NCI-H2227 treated with DMSO at 0.1 percent for 48 hours (cell line): ENCODE measurements around the gene NECTIN4.
A peak's percentile ranks its signal among the peaks of the same experiment; 100 is the strongest.

ENCODE experiments used
- DNase-seq: peaks from one replicate; lab custom pipeline; 2025; lab: John Stamatoyannopoulos, UW

Gene NECTIN4

DNA sequence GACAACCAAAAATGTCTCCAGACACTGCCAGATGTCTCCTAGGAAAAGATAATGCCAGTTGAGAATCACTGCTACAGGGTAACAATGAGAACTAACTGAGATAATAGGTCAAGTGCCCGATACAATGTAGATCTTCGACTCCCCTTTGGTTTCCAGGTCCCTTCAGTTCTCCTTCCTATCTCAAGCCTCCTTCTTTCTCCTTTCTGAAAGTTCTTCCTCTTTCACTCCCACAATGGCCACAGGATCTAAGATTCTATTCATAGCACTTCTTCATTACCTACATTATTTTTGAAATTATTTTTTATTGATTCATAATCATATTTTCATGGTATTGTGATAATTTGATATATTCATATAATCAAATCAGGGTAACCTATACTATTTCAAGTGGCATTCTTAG lies 22.2 kb upstream of the NECTIN4 start:
- DNase-seq = no peak

DNA sequence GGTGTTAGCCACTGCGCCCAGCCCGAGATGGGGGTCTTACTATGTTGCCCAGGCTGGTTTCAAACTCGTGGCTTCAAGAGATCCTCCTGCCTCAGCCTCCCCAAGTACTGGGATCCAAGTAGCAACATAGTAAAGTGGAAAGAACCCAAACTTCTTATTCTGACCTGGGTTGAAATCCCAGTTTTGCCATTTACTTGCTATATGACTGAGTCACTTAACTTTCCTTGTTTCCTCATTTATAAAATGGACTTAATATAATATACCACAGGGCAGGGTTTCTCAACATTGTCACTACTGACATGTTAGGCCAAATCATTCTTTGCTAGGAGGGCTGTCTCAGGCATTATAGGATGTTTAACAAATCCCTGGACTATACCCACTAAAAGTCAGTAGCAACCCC lies 21.8 kb upstream of the NECTIN4 start:
- DNase-seq = no peak

DNA sequence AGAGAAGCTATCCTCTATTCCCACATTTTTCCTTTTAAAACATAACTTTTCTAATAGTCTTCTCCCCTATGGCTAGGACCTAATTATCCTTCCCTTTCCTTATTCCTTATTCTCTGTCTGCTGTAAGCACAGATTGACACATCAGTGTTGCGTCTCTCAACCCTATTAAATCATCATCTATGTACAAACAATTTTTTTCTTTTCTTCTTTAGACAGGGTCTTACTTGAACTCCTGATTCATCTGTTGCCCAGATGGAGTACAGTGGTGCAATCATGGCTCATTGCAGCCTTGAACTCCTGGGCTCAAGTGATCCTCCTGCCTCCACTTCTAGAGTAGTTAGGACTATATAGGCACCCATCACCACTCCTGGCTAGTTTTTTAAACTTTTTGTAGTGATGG lies 17.1 kb upstream of the NECTIN4 start:
- no peak for DNase-seq

DNA sequence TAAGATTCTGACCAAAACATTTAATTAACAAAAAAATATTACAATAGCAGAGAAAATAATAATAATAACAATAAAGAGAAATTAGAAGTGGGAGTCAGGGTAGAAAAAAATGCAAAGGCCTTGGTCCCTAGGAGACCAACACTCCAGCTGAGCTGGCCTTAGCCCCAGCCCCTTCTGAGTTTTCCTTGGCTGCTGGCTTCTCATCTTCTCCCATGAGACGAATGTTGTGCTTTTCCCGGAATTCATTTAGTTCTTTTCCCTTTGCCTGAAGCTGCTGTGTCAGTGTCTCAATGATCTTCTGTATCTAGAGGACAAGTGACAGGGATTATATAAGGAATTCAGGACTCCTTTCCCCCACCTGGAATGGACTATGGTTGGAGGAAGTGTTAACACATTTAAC lies 11.2 kb upstream of the NECTIN4 start:
- DNase-seq = no peak

DNA sequence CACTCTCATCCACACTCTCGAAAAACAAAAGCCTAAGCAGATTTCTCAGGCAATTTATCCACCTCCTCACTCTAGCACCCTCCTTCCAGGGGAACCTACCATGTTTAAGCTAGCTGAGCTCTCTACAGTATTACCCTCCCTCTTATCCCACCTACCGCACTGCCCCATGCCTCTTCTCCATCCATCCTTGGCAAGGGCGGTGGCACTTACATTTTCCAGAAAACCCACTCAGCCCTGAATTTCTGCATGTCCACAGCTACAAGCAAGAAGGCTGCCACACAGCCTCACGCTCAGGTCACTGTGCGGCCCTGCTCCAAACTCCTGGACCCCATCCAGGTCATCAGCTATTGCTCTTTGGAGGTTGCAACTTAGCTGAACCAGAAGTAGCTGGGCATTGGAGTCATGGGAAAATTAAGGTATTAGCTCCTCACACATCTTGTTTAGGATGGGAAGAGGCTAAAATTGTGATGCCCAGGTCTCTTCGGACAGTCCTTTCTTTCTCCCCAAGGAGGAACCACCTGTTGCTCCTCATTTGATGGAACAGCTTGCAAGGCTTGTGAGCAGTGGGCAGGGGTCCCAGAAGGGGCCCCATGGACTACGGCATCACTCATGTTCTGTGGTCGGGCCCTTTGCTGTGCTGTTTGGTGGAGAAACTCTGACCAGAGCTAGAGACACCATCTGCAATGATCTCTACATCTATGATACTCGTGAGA lies 9.9 kb upstream of the NECTIN4 start:
- DNase-seq = no peak

DNA sequence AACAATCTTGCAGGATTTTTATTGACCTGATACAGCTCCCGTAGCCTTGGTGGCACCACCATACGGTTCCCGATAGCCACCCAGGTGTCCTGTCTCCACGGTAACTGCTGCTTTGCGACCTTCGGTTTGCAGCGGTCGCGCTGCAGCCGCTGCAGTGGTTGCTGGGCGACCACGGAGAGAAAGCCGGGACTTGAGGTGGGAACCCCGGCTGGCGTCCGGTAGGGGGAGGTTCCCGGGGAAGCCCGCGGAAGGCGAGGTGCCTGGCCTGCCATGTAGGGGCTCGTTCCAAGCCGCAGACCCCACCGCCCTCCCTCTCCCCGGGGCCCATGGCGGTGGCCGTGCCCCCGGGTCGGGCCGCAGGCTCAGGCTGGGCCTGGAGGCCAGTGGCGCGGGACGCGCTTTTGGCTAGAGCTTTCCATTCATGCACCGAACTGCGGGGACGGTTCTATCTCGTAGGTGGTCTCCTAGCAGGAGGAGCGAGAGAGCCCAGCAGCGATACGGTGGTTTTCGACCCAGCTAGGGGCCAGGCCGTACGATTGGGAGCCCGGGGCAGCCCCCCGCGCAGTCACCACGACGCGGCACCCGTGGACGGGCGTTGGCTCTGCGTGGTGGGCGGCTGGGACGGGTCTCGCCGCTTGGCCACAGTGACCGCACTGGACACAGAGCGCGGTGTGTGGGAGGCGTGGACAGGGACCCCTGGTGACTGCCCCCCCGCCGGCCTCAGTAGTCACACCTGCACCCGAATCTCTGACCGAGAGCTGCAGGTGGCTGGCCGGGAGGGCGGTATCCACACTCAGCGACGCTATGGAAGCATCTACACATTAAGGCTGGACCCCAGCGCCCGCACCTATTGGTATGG lies 9.1 kb upstream of the NECTIN4 start, which contains the start of gene KLHDC9:
Gene KLHDC9 (plus strand): TSS at position 152 of the 859 bp plus-strand sequence. CDS start 175 bp downstream, at position 327.
- peak; percentile 75 for DNase-seq

DNA sequence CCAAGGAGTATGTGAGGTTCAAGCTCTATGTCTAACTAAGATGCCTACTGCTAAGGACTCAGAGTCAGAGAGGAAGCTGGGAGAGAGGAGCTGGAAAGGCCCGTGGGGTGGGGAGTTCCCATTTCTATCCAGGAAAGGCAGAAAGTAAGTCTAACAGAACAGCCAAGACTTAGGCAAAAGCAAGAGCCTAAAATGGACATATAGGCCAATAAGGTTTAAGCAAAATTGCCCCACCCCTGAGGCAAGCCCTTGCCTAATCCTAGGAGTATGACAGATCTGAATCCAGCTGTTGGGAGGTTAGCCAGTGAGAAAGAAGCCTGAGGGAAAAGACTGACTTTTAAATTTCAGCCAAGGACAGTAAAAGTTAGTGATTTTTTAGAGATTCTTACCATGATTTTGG lies 7.2 kb upstream of the NECTIN4 start:
- DNase-seq = no peak

DNA sequence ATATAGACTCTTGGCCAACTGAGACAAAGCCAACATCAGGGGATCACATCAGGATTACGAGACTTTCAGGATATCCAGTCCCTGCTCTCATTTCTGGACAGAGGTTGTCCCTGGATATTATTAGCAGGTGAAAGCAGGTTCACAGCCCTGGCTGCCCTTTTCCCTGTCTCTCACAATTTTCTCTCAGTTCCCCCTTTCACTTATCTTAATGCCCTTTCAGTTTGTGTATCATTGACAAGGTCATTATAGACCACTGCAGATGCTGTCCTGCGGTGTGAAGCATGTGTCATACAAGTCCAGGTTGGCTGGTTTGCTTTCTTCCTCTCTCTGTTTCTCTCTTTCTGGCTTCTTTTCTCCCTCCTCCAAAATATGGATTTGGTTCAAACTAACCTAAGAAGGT lies 6.7 kb upstream of the NECTIN4 start:
- no peak for DNase-seq

DNA sequence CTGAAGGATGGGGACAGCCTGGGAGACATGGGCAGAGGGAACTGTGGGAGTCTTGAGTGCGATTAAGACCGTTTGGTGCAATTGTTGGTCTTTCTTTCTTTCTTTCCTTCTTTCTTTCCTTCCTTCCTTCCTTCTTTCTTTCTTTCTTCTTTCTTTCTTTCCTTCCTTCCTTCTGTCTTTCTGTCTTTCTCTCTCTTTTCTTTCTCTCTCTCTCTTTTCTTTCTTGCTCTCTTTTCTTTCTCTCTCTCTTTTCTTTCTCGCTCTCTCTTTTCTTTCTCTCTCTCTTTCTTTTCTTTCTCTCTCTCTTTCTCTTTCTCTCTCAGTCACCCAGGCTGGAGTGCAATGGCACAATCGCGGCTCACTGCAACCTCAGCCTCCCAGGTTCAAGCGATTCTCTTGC lies 5.9 kb upstream of the NECTIN4 start:
- no peak for DNase-seq

DNA sequence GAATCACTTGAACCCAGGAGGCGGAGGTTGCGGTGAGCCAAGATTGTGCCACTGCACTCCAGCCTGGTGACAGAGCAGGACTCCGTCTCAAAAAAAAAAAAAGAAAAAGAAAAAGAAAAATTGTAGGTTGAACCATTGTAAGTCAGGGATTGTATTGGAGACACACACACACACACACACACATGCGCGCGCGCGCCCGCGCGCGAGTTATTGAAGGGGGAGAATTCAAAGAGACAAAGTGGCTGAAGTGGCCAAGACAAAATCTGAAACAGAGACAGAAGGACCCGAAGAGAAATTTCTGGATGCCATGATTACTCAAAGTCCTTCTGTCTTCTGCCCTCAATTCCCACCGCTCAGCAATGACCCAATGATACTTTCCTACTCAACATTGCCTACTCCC lies 5.1 kb upstream of the NECTIN4 start:
- no peak for DNase-seq

DNA sequence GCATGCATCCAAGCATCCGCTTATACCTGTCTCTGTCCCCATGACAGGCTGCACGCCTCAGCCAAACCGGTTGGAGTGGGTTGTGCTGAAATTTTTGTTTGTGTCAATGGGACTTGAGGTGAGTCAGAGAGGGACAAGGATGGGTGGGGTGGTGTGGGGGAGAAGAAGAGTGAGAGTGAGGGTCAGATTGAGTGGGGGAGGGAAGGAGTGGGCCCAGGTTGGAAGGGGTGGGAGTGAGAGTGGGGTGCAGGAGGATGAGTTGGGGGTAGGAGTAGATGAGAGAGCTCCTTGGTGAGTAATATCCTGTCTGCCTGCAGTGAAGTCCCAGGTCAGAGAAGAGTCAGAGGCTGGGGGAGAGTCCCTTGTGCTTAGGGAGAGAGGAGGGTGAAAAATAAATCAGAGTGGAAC lies 3.3 kb upstream of the NECTIN4 start:
- no peak for DNase-seq

DNA sequence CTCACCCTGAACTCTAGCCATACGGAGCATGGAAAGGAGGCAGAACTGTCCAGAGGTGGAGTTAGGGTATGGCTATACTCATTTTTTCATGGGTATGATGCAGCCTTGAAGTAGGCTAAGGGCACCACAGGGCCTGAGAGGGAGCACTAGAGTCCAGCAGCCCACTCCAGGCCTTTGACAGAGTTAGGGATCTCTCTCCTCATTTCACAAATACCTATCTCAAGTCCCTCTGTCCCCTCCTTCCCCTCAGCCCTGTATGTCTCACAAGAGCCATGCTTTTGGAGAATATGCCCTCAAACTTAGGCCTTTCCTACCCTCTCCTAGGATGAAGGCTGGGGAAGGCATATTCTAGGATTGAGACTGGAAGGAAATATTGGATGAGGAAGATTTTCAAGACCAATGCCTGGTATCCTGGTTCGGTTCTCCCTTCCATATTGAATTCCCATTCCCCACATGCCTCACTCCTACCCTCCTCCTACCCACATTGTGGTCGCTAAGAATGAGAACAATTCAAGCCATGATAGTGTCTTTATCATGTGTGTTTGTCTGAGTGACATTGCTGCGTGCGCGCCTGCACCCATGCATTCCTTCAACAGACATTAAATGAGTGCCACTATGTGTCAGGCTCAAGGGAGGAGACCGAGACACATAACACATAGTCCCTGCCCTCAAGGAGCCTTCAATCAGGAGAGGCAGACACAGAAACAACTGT lies 2.6 kb upstream of the NECTIN4 start:
- DNase-seq = no peak

DNA sequence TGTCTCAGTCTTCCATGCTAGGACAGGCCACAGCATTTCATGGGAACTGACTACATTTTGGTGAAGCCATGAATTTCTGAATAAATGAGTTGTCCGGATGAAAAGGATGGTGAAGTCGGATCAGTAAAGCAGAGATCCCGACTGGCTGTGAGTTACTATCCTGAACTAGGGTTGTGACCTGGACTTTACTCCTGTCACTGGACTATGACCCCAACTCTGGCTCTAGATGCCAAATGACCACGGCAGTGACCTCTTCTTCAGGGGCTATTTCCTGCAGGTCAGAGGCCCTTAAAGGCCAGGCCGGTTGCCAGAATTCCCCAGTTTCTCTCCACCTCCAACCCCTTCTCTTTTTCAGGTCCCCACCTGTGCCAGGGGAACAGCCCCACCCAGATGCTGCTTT lies 1.7 kb upstream of the NECTIN4 start:
- DNase-seq = no peak

DNA sequence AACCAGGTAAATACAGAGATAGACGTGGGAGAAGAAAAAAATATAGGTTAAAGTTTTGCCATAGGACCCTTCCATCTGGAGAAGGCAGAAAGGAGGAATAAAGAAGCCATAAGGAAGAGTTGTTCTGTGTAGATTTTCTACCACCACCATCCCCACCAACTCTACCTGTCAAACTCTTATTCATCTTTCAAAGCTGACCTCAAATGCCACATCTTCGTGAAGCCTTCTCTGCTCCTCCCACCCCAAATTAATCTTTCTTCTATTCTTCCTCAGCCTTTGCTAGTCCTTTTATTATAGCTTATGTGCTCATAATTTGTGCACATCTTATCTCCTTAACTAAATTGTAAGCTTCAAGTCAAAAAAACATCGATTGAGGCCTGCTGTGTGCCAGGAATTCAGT lies 1.3 kb upstream of the NECTIN4 start:
- peak; percentile 10 for DNase-seq

DNA sequence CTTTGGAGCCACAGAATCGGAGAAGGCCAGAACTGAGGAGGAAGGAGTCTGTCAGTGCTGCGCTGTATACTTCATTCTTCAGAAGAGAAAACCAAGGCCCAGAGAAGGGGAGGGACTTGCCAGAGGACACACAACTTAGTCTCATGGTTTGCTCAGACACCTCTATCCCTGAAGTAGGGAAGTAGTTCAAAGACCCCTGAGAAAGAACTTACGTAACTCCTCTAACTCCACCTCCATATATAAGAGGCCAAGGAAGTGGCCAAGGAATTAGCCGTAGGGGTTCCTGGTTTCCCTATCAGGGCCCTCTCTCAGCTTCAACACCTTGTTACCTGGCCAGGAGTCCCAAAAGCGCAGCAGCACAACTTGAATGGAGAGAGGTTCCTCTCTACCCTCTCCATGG lies 580 bp upstream of the NECTIN4 start:
- no peak for DNase-seq

DNA sequence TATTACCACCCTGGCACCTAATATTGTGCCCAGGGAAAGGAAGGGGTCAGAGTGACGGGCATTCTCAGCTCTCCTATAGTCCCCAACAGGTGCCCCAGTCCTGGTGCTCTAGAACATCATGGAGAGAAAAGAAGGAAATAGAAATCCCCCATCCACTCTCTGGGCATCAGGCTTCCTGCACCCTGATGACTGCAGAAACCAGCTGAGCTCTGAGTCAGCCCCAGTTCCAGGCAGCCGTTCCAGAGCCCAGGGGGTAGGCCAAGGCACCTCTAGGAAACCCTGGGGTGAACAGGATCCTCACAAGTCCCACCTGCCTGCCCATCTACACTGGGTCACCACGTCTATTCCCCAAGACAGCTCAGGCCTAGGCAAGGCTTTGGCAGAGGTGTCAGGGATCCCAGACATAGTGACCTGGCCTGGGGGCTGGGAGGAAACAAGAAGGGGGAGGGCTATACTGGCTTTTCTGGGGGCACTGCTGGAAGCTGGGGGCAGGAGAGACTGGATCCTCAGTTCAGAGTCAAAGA lies 709 bp downstream of the NECTIN4 start:
- DNase-seq = no peak

DNA sequence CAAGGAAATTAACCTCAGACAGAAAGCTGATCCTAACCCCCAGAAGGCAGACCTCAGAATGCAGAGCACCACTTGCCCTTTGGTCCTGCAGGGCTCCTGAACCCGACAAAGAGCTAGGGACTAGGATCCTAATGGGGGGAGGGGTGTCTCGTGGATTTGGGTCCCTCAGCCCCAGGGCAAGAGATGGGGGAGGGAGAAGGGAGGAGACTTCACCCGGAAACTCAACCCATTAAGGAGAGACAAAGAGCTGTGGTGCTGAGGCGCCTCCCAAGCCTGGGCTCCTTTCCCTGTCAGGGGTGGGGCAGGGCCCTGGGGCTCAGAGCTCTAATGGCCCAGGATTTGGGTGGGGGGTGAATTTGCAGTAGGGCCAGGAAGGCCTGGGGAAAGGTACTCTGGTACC lies 2.9 kb downstream of the NECTIN4 start:
- DNase-seq = no peak

DNA sequence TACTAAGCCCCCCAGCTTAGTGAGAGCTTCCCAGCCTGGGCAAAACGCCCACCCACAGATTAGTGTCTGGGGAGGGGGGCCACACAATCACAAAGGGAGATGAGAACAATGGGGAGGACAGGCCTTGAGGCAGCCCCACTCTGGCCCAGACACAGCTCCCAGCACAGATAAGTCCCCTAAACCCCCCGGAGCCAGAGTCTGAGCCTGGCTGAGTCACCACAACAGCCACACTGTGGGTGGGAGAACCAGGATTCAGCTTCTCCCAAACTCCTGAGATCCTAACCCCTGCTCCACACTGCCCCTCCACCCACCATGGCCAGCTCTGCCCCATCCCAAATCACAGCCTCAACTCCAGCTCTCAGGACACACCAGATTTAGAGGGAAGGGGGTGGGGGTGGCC lies 4.2 kb downstream of the NECTIN4 start:
- DNase-seq = no peak

DNA sequence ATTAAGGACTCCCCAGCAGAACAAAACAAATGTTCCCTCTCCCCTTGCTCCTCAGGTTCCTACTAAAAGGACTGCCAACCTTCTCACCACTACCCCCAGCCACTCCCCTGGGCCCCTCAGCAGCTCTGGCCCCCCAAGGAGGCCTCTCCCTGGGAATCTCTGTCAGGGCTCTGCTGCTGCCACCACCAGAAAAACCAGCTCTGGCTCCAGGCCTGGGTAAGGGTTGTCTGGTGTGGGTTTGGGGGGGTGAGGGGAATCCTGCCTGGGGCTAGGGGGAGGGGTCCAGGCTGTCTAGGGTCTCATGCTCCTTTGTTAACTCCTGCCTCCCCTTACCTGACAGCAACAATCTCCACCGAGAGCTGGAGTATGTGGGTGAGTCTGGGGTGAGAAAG lies 4.8 kb downstream of the NECTIN4 start:
- no peak for DNase-seq

DNA sequence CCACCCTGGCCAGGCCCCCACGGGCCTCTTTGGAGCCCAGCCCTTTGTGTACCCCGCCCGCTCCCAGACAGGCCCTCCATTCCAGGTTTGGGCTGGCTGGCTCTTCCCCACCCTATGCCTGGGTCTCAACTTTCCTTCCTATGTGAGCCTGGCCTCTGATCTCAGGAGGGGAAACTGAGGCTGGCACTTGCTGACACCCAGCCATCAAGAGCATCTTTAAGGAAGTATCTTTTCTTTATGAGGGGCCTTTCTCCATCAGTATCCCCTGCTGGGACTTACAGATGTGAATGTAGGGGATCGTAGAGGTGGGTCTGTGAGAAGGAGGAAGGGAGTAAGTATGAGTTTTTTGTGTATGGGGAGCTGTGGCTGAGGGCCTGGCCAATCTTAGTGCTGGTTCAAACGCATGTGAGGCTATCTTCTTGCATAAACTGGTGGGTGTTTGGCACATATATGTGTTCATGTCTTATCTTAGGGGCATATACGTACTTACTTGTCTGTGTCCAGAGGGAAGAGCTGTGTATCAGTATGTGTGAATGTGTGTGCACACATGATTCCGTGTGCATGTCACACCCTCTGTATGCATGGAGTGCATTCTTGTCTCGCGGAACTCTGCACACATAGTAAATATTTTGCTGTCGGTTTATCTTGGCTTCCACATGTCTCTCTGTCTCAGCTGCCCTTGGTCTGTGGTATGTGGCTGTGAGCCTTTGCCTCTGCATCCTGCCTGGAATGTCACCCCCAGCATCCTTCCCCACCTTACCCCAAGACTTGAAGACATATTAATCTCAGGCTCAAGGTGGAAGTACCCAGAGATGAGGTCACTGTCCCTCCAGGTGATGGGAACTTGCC lies 5.4 kb downstream of the NECTIN4 start:
- DNase-seq = no peak

DNA sequence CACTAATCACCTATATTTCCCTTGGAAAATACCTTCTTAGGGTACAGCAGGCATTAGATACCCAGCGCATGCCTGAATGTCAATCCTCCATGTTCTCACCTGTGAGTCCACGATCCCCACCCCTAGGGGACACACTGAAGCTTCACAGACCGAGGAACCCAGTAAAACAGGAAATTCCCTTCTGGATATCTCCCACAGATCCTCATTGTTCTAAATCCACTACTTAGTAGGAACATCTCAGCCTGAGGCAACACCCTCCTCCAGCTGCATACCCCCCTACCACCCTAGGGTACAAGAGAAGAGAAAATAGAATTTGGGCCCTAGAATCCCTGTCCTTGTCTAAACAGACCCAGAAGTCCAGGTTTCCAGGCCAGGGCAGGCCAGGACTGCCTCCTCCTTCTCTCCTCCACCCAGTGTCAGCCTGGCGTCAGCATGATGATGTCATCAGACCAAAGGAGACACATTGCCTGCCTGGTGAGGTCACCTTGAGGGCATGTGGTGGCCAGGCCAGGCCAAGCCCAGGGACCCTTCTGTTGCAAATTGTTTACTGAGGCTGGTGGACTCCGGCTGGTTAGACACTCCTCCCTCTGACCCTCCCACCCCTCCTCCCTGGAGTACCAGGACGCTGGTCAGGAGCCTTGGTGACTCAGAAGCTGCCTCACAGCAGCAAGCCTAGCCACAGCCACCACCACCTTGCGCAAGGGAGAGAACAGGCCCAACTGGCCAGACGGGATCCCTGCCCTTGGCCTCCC lies 6.2 kb downstream of the NECTIN4 start:
- no peak for DNase-seq
